HG03064 (cell line): ENCODE results near the gene SPATA21.

Experiments used
- ATAC-seq: cut with Tn5 transposase; IDR thresholded peaks from one replicate; pipeline ENCODE4 v1.9.1; 2021; ENCODE audit warnings: low read depth; ENCODE audit not compliant: unreplicated experiment

Gene SPATA21

DNA sequence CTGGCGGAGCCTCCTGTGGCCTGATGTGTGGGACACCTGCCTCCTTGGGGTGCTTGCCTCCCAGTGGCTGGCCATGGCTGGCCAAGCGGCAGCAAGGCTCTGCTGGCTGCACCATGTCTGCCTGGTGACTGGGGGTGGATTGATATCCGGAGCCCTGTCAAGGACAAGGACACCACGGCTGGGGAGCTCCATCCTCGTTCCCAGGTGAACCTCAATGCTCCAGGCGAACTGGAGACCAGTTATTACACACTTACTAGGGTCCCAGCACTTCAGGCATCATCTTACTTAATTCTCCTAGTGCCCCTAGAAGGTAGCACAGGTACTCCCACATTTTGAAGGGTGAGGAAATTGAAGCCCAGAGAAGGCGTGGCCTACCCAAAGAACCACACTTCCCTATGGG lies 15.2 kb downstream of the SPATA21 start:
- no peak for ATAC-seq

DNA sequence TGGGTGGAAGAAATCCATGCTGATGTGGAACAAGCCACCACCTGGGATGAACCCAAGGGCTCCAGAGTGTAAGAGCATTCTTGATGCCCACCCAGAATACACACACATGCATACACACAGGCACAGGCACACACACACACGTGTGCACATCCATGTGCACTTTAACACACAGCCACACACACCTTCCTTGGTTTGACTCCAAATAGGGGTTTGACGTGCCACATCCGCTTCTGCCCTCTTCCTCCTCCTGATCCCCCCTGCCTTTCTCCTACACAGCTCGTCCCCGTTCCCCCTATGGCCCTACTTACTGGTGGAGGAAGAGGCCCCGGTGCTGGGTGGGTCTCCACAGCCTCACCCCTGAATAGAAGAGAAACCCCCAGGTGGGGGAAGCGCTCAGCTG lies 16.0 kb downstream of the SPATA21 start:
- no peak for ATAC-seq

DNA sequence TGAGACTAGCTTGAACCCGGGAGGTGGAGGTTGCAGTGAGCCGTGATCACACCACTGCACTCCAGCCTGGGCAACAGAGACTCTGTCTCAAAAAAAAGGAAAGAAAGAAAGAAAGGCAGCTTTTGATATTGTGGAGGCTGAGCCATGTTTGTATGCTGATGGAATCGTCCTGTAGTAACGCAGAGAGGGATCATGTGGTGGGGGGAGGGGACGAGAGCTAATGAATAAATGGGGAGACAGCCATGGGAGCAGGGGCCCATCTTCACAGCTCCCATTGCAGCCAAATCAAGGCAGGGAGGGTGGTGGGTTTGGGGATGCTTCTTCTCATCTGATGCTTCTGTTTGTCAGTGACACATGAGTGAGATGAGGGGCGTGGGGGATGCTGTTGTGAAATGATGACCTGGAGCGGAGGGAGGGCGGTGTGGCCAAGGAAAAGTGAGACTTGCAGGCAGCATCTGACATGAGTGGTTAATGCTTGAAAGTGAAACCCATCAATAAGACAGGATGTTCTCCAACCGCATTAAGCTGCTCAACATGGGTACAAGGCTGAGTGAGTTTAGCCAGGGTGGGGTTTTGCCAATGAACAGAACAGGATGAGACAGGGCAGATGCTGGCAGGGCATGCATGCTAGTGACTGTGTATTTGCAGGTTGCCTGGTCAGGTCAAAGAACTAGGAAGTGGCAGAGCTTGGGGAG lies 16.7 kb downstream of the SPATA21 start:
- no peak for ATAC-seq

DNA sequence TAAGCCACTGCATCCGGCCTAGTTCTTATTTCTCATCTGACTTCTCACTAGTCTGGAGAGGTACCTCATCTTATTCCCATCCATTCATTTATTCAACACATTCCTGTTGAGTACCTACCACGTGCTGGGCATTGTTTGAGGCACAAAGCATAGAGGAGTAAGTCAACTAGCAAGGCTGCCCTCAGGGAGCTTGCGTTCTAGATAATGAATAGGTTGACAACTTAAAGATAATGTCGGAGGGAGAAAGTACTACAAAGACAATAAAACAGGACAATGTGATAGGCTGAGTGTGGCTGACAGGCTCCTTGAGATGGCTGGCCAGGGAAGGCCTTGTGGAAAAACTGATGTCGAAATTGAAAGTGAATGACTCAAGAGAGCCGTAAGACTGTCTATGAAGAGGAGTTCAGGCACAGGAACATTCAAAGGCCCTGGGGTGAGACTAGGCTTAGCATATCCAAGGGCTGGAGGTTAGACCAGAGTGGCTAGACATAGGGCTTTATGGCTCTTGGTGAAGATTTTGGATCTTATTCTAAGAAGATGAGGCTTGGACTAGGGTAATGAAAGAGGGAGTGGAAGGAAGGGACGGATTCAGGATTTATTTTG lies 18.3 kb downstream of the SPATA21 start:
- no peak for ATAC-seq

DNA sequence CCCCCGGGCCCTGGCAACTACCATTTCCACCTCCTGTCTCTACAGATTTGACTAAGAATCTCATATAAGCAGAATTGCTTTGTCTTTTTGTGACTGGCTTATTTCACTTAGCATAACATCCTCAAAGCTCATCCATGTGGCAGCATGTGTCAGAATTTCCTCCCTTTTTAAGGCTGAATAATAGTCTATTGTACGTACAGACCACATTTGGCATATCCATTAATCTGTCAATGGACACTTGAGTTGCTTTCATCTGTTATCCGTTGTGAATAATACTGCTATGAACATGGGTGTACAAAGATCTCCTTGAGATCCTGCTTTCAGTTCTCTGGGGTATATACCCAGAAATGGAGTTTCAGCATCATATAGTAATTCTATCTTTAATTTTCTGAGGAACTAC lies 24.0 kb downstream of the SPATA21 start:
- ATAC-seq = no peak

DNA sequence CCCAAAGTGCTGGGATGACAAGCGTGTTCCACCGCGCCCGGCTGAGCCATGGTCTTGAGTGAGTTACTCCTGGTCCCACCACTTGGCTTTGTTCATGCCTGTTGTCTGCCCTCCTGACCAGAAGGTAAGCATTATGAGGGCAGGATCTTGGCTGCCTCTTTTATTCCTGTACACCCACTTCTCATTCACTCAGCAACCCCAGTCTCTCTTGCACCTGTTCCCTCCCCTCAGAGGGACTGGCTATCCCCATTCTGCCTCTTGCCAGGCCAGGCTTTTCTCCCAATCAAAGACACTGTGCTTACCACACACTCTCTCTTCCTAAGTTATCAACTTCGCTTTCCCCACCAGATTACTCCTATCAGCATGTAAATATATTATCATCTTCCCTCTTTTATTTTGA lies 26.4 kb downstream of the SPATA21 start:
- ATAC-seq = no peak

DNA sequence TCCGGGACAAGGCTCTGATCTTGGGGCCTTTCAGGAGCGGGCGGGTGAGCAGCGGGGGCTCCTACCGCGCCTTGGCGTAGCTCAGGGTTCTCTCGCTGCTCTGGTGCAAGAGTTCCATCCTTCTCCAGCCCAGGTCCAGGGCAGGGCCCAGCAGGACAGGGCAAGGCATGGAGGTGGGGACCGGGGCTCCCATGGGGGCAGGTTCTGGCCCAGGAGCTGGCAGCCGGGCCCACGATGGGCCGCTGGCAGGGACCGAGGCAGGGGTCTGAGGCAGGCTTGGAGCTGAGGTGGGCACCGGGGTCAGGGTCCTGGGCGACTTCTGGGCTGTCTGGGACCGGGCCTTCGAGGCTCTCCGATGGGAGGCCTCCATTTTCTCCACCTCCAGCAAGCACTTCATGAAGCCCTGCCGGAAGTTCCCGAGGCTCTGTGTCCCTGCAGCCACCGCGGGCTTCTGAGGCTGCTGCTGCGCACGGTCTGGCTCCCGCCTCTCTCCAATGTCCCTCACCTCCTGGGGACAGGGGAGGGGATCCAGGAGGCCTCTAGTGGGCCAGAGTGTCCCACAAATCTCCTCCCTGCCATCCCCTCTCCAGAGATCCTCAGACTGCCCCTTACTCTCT lies 27.6 kb downstream of the SPATA21 start:
- ATAC-seq = no peak

DNA sequence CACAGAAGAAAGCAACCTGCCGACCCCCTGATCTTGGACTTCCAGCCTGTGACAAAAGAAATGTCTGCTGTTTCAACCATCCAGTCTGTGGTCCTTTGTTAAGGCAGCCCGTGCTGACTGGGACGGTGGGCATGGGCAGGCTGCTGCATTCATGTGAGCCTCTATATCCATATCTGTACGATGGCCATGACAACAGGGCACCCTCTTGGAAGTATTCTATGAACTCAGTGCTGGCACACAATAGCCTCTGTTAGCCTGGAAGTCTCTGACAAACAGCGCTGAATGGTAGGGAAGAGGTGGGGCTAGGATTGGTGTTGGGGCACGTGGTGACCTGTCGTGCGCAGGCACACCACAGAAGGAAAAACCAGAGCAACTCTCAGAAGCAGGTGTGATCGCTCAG lies 30.4 kb downstream of the SPATA21 start:
- no peak for ATAC-seq

DNA sequence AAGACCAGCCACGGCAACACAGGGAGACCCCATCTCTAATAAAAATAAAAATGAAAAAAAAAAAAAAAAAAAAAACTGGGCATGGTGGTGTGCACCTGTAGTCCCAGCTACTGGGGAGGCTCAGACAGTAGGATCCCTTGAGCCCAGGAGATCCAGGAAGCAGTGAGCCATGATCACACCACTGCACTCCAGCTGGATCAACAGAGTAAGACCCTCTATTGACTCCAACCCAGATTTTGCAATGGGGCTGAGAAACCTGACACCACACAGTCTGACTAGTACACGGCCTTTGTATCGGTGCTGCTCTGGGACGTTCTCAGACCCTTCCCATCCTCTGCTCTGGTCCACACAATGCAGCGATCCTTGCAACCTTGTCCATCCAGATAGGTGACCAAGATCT lies 31.8 kb downstream of the SPATA21 start:
- ATAC-seq = no peak

DNA sequence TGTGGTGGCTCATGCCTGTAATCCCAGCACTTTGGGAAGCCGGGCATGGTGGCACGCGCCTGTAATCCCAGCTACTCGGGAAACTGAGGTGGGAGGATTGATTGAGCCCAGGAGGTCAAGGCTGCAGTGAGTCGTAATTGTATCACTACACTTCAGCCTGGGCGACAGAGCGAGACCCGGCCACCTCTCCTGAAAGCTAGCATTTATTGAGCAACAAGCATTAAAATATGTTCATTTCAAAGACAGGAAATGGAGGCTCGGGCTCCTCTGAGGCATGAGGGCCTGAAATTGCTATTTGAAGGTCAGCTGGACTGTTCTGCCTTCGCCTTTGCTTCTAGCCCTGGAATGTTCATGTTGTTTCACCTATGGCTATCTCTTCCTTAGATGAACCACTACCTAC lies 34.5 kb downstream of the SPATA21 start:
- ATAC-seq = no peak

DNA sequence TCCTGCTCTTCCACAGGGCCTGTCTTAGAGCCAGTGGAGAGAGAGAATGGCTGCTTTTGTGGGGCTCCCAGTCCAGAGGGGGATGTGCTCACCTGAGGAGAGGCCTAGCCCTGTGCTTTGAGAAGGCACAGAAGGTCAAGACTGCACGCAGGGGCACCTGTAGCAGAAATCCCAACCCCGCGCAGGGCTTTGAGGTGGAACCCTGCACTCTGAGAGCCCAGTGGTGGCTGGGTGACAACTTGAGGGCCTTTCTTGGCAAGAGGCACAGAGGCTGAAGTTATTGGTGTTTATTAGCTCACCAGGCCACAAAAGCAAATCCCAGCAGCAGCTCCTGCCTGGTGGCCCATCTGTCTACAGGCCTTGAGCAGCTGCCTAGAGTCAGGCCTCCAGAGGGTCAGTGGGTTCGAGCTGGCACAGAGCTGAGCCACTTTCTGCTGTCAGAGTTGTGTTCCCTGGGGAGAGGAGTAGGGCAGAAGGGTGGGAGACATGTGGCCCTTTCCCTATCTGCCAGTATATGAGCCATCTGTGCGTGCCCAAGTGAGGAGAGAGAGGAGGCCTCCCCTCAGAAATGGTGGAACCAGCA lies 38.8 kb downstream of the SPATA21 start:
- no peak for ATAC-seq

DNA sequence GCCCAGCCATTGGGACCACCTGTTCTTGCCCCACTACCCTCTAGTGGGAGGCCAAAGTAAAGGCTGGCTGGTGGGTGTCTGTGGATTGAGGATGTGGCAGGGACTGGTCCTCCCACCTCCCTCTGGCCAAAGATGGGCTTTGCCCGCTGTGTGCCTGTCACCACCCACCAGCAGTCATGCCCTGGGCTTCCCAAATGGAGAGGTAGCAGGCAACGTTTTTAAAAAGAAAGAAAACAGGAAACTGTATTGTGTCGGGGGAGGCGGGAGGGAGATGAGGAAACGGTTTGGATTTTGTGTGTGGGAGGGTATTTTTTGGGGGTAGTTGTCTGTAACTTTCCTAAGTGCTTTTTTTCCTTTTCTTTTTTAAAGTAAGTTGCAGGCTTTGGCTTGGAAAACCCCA lies 40.1 kb downstream of the SPATA21 start:
- no peak for ATAC-seq

DNA sequence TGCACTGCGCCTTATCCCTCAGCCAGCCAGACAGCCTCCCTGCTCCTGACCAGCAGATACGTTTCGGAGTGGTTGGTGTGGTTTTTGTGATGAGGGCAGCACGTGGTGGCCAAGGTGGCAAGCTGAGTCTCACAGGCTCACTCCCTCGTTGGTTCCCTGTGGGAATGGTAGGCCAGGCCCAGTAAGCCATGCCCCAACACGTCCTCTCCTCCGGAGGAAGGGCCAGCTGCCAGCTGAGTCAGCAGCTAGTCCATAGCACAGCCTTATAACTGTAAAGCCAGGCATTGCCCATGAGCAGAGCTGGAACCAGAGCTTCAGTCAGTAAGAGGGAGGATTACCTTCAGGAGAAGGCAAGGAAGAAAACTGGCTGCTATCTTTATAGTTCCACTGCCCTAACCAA lies 40.6 kb downstream of the SPATA21 start:
- ATAC-seq = no peak

DNA sequence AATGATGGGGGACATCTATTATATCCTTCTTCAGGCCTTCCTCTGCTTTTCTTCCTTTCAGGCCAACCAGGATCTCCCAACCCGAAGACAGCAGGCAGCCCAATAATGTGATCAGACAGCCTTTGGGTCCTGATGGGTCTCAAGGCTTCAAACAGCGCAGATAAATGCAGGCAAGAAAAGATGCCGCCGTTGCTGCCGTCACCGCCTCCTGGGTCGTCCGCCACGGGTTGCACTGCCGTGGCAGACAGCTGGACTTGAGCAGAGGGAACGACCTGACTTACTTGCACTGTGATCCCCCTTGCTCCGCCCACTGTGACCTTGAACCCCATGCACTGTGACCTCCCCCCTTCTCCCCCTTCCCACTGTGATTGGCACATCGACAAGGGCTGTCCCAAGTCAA lies 42.2 kb downstream of the SPATA21 start:
- no peak for ATAC-seq

DNA sequence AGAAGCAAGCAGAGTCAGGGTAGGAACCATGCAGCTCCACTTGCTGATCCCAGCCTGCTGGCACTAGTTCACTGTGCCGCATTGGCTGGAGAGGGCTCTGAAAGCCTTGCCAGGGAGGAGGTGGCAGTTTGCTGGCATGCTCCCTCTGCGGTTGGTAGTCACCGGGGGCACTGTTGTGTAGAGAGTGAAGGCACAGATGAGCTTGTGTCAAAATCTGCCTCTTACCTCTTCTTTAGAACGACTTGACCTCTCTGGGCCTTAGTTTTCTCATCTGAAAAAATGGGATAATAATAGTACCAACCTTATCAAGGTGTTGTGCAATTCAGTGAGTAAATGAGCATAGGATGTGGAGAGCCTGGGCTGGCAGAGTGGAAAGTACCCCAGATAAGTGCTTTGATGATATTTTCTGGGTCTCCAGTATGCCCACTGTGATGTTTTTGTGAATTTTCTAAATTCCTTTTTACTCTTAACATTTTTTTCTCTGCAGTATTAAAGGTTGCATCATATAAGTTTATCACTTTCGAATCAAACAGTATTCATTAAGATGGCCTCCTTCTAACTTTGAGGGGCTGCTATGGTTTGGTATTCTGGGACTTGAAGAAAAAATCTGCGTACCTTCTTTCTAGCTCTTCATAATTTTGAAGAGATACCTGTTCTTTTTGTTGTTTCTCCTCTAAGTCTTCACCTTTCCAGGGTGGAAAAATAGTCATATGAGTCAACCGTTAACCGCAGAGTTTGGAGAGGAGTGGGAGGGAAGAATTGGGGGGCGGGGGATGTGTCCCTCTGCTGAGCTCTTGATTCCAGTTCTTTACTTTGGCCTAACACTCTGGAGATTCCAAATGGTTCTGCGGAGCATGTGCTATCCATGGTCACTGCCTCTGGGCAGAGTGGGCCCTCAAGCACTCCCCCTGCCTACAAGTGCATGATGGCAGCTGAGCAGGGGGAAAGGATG lies 43.4 kb downstream of the SPATA21 start:
- no peak for ATAC-seq

DNA sequence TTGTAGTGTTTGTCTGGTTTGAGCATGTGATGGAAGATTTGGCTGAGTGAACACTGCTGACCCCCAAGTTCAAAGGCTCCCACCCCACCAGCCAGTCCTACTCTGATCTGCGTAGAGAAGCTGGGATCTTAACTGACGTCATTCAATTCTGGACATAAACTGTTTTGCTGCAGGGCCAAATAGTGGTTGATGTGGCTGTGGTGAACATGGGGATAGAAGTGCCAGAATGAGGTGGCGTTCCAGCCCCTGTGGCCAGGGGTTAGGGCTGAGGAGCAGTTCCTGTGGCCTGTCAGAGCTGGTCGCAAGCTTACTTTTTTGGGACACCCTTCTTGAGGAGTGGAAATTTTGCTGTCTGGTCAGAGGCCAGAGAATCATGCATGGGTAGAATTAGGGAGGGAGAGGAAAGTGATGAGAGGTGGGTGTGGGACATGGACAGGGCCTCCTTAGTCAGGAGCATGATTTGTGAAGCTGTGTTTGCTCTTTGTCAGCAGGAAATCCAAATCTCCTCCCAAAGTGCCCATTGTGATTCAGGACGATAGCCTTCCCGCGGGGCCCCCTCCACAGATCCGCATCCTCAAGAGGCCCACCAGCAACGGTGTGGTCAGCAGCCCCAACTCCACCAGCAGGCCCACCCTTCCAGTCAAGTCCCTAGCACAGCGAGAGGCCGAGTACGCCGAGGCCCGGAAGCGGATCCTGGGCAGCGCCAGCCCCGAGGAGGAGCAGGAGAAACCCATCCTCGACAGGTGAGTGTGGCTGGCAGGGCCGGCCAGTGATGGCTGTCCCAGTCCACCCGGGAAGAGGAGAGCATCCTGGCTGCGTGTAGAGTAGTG lies 44.3 kb downstream of the SPATA21 start:
- no peak for ATAC-seq

DNA sequence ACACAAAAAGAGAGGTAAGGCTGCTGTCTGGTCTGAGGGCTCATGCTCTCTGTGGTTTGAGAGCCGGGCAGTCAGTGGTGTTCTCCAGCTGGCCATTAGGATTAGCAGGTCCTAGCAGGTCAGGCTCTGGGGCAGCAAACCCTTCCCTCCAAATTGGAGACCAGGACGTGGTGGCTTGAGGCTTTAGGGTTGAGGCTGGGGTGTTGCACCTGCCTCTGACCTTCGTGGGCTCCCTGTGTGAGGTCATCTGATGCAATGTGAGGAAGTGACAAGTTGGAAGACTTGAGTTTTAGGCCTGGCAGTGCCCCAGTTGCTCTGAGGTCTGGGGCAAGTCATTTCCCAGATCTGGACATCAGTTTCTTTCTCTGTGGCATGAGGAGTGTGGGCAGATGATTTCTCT lies 45.8 kb downstream of the SPATA21 start:
- ATAC-seq = no peak

DNA sequence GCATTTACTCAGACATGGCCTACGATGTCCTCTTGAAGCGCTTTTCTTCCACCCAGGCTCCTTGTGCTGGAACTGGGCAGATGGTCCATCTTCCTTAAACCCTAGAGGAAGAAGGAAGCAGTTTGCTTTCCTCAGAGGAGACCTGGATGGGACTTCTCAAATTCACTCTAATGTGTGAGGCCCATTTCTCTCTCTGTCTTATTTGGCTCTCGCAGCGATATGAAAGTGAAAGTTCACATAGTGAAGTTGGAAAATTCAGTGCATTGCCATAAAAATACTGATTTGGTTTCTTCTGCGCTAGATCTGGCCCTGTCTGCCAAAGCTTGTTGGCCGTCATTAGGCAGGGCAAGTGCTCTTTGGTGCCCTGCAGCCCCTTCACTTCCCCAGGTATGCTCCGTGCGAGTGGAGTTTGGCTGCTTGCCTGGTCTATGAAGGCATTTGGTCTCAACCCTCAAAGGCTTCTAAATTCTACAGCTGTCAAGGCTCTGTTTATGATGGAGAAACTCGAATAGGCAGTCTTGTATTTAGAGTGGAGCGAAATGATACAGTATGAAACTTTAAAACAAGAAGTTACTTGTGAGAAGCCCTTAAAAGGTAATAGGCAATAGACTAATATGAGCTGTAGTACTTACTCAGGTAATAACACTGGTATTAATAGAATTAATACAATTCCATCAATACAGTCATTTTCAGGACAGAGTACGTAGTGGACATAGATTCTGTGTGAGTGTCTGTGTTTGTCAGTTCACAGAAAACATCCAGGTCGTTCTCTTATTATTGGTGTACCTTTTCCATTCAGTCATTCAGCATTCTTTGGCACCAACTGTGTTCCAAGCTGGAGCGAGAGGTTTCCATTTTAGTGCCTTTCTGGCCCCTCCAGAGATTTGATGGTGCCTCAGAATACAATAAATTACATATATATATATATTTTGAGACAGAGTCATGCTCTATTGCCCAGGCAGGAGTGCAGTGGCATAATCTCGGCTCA lies 49.7 kb downstream of the SPATA21 start:
- ATAC-seq = no peak
